Gastrocnemius medialis (tissue), 4 donors: Measurements from ENCODE around the gene PPP2R1B. TPM values are rescaled to one million over a fixed set of nuclear protein-coding genes. Genes with fewer than 3 reads are reported as not detected.
A peak's percentile ranks its signal among the peaks of the same experiment; 100 is the strongest.

ENCODE experiments used
- ATAC-seq, 2 donors: fragments of 150-250 bp; one replicate each; pipeline ENCODE4 v1.9.1; 2016
- DNase-seq, 2 donors: peaks; one replicate each; pipeline ENCODE4 v3.0.0-alpha.2; 2019
- H3K27ac ChIP-seq, 4 donors: fragments of 200-600 bp; sonication (generic); 1 replicate in 1 of 4; 2 replicates in 3 of 4; pipeline ENCODE4 v1.5.1; 2016 to 2018; ENCODE audit warnings: mild to moderate bottlenecking in 2 of 4, moderate library complexity in 1 of 4
- H3K27me3 ChIP-seq, 3 donors: fragments of 200-600 bp; sonication (generic) in 2 of 3; 1 replicate in 1 of 3; 2 replicates in 2 of 3; pipeline versions ENCODE4 v1.5.1 to v1.6.0; 2016 to 2019; ENCODE audit warnings: mild to moderate bottlenecking in 1 of 3, moderate library complexity in 1 of 3
- H3K36me3 ChIP-seq, 2 donors: fragments of 200-600 bp; sonication (generic) in 1 of 2; one replicate each; pipeline ENCODE4 v1.5.1; 2017 to 2018
- H3K4me1 ChIP-seq, 2 donors: fragments of 200-600 bp; sonication (generic) in 1 of 2; one replicate each; pipeline ENCODE4 v1.5.1; 2016 to 2017; ENCODE audit warnings: mild to moderate bottlenecking in 2 of 2
- H3K4me3 ChIP-seq, 4 donors: fragments of 200-600 bp; sonication (generic) in 3 of 4; 1 replicate in 1 of 4; 2 replicates in 3 of 4; pipeline ENCODE4 v1.5.1; 2016 to 2019; ENCODE audit warnings: mild to moderate bottlenecking in 2 of 4
- H3K9me3 ChIP-seq, 3 donors: fragments of 200-600 bp; sonication (generic) in 2 of 3; 1 replicate in 1 of 3; 2 replicates in 2 of 3; pipeline ENCODE4 v1.5.1; 2016 to 2019
- CTCF ChIP-seq, 5 experiments: fragments of 450-650 bp in 3 of 5; fragments of 200-600 bp in 2 of 5; sonication (generic) in 2 of 5; IDR thresholded peaks in 4 of 5; conservative IDR thresholded peaks in 1 of 5; 1 replicate in 4 of 5; 2 replicates in 1 of 5; pipeline ENCODE4 v1.5.1; 2016 to 2019; ENCODE audit warnings: antibody characterized with exemption in 5 of 5, mild to moderate bottlenecking in 3 of 5, moderate library complexity in 3 of 5
- POLR2A ChIP-seq, 2 donors: fragments of 450-650 bp; IDR thresholded peaks; one replicate each; pipeline ENCODE4 v1.6.1; 2017; ENCODE audit warnings: antibody characterized with exemption in 2 of 2, mild to moderate bottlenecking in 2 of 2, moderate library complexity in 2 of 2
- in situ Hi-C, 4 donors: fragments of 200-750 bp; cut with MboI; loops; one replicate each; pipeline versions ENCODE4 v1.15.0 to v1.8.0; 2017; ENCODE audit warnings: low sequenced_read_pairs in 4 of 4
- intact Hi-C: fragments of 100-400 bp; cut with DNase I; formaldehyde crosslinking; loops from one replicate; pipeline ENCODE4 v1.15.1; 2023; ENCODE audit warnings: low total_unique reads
- total RNA-seq, 4 donors: library from RNA; depleted of rRNA; stranded (reverse); fragments of >200 nt; gene quantifications; one replicate each; pipeline versions ENCODE4 v1.1.0 to v1.2.3, GENCODE V29; 2016

Gene PPP2R1B
- total RNA-seq, 4 donors from 2014 or later: 7.3 to 16.0 (median 9.4) TPM

- ATAC-seq (no peak), DNase-seq (no peak)
- intact Hi-C loops (no loop called here), in situ Hi-C loops (no loop called here)
- no peak for TF ChIP-seq CTCF (IDR thresholded peaks at IDR 0.05 in 4 of 5, conservative IDR thresholded peaks at IDR 0.05 in 1 of 5)
- no peak for TF ChIP-seq POLR2A (IDR thresholded peaks at IDR 0.05)
- no peaks in the 10 kb centered on the region for H3K4me1 ChIP-seq
- H3K36me3 ChIP-seq: peaks cover 0 to 20% of the 10 kb centered on the region in 2 donors
- no peak overlapping the region for H3K27ac ChIP-seq
- H3K4me3 ChIP-seq: no peak overlapping the region
- H3K27me3 ChIP-seq: no peaks in the 10 kb centered on the region
- H3K9me3 ChIP-seq: no peaks in the 10 kb centered on the region
Observed at GRCh38 chr11:111688013-111688412, 78.2 kb downstream of the PPP2R1B start.

- intact Hi-C loops (no loop called here), in situ Hi-C loops (no loop called here)
- Histone ChIP-seq H3K27me3 (no peaks in the 10 kb centered on the region), H3K36me3 (peaks cover 0 to 16% of the 10 kb centered on the region in 2 donors), H3K9me3 (no peaks in the 10 kb centered on the region), H3K4me1 (peaks cover 7 to 19% of the 10 kb centered on the region in 2 donors), H3K4me3 (no peak overlapping the region), H3K27ac (peak overlapping the region in 1 of 4 donors; percentile 15)
- ATAC-seq (no peak), DNase-seq (no peak)
- TF ChIP-seq POLR2A (IDR thresholded peaks at IDR 0.05): no peak
- no peak for TF ChIP-seq CTCF (IDR thresholded peaks at IDR 0.05 in 4 of 5, conservative IDR thresholded peaks at IDR 0.05 in 1 of 5)
Observed at GRCh38 chr11:111684251-111684650, 81.9 kb downstream of the PPP2R1B start.

GRCh38 chr11:111683806-111684205, 82.4 kb downstream of the PPP2R1B start:
- Histone ChIP-seq H3K4me3 (no peak overlapping the region), H3K27me3 (no peaks in the 10 kb centered on the region), H3K36me3 (peaks cover 0 to 11% of the 10 kb centered on the region in 2 donors), H3K27ac (no peak overlapping the region), H3K9me3 (no peaks in the 10 kb centered on the region), H3K4me1 (peaks cover 7 to 19% of the 10 kb centered on the region in 2 donors)
- DNase-seq: no peak
- no peak for ATAC-seq
- intact Hi-C loops: no loop called here
- in situ Hi-C loops: no loop called here
- no peak for TF ChIP-seq POLR2A (IDR thresholded peaks at IDR 0.05)
- TF ChIP-seq CTCF (IDR thresholded peaks at IDR 0.05 in 4 of 5, conservative IDR thresholded peaks at IDR 0.05 in 1 of 5): no peak

- no peak for TF ChIP-seq CTCF (IDR thresholded peaks at IDR 0.05 in 4 of 5, conservative IDR thresholded peaks at IDR 0.05 in 1 of 5)
- TF ChIP-seq POLR2A (IDR thresholded peaks at IDR 0.05): no peak
- H3K36me3 ChIP-seq: no peaks in the 10 kb centered on the region
- in situ Hi-C loops (no loop called here), intact Hi-C loops (no loop called here)
- no peaks in the 10 kb centered on the region for H3K9me3 ChIP-seq
- no peaks in the 10 kb centered on the region for H3K27me3 ChIP-seq
- peaks cover 29 to 40% of the 10 kb centered on the region in 2 donors for H3K4me1 ChIP-seq
- DNase-seq (no peak), ATAC-seq (no peak)
- H3K4me3 ChIP-seq: no peak overlapping the region
- H3K27ac ChIP-seq: peak overlapping the region in 2 of 4 donors; percentile 1 to 35
Observed at GRCh38 chr11:111680486-111681175, 85.6 kb downstream of the PPP2R1B start.

Other genes with a start within 250 kb of the PPP2R1B start
- 1 to 10 TPM in 1 of 4 donors, under 1 TPM in 2, not detected in 1; 0.46 to 3.7 (median 0.72) TPM for gene LAYN, start 225.7 kb downstream of the PPP2R1B start, total RNA-seq
- 10 to 100 TPM; 16.5 to 98.7 (median 43.8) TPM for gene SIK2, start 163.9 kb downstream of the PPP2R1B start, total RNA-seq
- gene ALG9, start 105.2 kb upstream of the PPP2R1B start, total RNA-seq: 10 to 100 TPM; 10.3 to 22.5 (median 14.9) TPM
- gene FDXACB1, start 112.8 kb upstream of the PPP2R1B start, total RNA-seq: under 1 TPM; 0.11 to 0.91 (median 0.29) TPM
- gene CFAP68, start 113.2 kb upstream of the PPP2R1B start, total RNA-seq: 10 to 100 TPM in 2 of 4 donors, 1 to 10 TPM in 2; 8.2 to 20.9 (median 9.8) TPM
- gene CRYAB, start 145.4 kb upstream of the PPP2R1B start, total RNA-seq: 1,000 to 10,000 TPM in 2 of 4 donors, 100 to 1,000 TPM in 2; 763 to 2,291 (median 1,427) TPM
- 1 to 10 TPM in 3 of 4 donors, under 1 TPM in 1; 0.41 to 4.6 (median 2.4) TPM for gene HSPB2, start 146.3 kb upstream of the PPP2R1B start, total RNA-seq
- 10 to 100 TPM in 2 of 4 donors, 1 to 10 TPM in 2; 6.3 to 23.8 (median 11.9) TPM for gene C11orf52, start 152.5 kb upstream of the PPP2R1B start, total RNA-seq
- gene DIXDC1, start 171.0 kb upstream of the PPP2R1B start, total RNA-seq: 10 to 100 TPM in 1 of 4 donors, 1 to 10 TPM in 3; 1.9 to 10.4 (median 5.0) TPM